ENCODE data around the gene KRT74.

DNA sequence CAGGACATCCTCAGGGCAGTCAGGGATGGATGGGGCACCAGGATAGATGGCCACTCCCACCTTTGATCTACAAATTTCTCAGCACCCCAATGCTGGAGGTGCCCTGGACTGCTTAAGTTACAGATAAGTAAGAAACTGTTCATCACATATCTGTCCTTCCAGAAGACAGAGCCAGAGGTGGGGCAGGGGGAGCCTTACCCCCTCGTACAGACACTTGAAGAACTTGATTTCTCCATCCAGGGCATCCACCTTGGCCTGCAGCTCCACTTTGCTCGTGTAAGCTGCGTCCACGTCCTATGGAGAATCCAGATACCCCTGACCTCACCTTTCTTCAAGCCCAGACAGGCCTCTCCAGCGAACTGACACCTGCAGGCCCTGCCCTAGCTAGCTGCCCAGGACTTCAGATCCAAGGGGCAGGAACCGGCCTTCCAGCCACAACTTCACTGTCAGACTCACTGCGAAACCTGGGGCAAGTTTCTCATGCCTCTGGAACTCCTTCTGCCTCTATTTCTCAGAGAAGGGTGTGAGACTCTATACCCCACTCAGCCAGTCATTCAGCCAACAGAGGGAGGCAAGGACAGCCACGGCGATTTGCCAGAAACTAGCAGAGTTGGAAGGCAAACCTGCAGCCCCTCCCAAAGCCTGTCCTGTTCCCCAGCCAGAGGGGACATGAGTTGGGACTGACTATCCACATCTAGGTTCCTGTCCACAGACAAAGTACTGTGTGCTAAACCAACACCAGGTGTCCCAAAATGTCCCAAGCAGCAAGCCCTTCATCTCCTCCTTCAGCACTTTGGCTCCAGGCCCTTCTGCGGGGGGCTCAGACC, 41.0 kb upstream of the KRT74 start:
- TF ChIP-seq GATA3 (IDR thresholded peaks at IDR 0.05; ENCODE audit: low read depth, low read length): no peak
- no peak for TF ChIP-seq GATA2 (IDR thresholded peaks at IDR 0.05; ENCODE audit: low read depth, low read length)
